Trophoblast cell (in vitro differentiated cells and primary cell): Measurements from ENCODE around the gene MEGF11.

Source experiments
- DNase-seq, 2 donors: peaks; one replicate each; pipeline ENCODE4 v3.0.0-alpha.2; 2016
- H2AFZ ChIP-seq: 2 replicates; pipeline ENCODE4 v1.6.1; 2013; ENCODE audit warnings: low read length, moderate library complexity, mild to moderate bottlenecking; ENCODE audit not compliant: insufficient read depth, poor library complexity
- H2AK5ac ChIP-seq: 2 replicates; pipeline ENCODE4 v1.6.1; 2013; ENCODE audit warnings: mild to moderate bottlenecking, low read length
- H2BK120ac ChIP-seq: 2 replicates; pipeline ENCODE4 v1.6.1; 2013; ENCODE audit warnings: low read length, mild to moderate bottlenecking, moderate library complexity; ENCODE audit not compliant: insufficient read depth, poor library complexity
- H2BK12ac ChIP-seq: 2 replicates; pipeline ENCODE4 v1.6.1; 2013; ENCODE audit warnings: mild to moderate bottlenecking, low read length, moderate library complexity
- H2BK5ac ChIP-seq: 2 replicates; pipeline ENCODE4 v1.6.1; 2013; ENCODE audit warnings: low read length, low read depth, moderate library complexity, mild to moderate bottlenecking; ENCODE audit not compliant: poor library complexity
- H3K14ac ChIP-seq: 2 replicates; pipeline ENCODE4 v1.6.1; 2013; ENCODE audit warnings: mild to moderate bottlenecking, low read length
- H3K18ac ChIP-seq: 2 replicates; pipeline ENCODE4 v1.6.1; 2013; ENCODE audit warnings: mild to moderate bottlenecking, low read length
- H3K23ac ChIP-seq: 2 replicates; pipeline ENCODE4 v1.6.1; 2013; ENCODE audit warnings: low read length
- H3K27ac ChIP-seq: 2 replicates; pipeline ENCODE4 v1.5.1; 2013; ENCODE audit warnings: low read depth, mild to moderate bottlenecking, inconsistent platforms, low read length, moderate library complexity
- H3K27me3 ChIP-seq: 2 replicates; pipeline ENCODE4 v1.6.1; 2013; ENCODE audit warnings: inconsistent platforms, mild to moderate bottlenecking, low read length, moderate library complexity; ENCODE audit not compliant: insufficient read depth
- H3K36me3 ChIP-seq, 2 experiments: 1 replicate in 1 of 2; 2 replicates in 1 of 2; pipeline ENCODE4 v1.6.1; 2013; ENCODE audit warnings: low read length in 2 of 2, mild to moderate bottlenecking in 2 of 2, moderate library complexity in 1 of 2; ENCODE audit not compliant: insufficient read depth in 2 of 2, control insufficient read depth in 1 of 2
- H3K4ac ChIP-seq: 2 replicates; pipeline ENCODE4 v1.6.1; 2013; ENCODE audit warnings: low read depth, mild to moderate bottlenecking, low read length, moderate library complexity
- H3K4me1 ChIP-seq, 2 experiments: 1 replicate in 1 of 2; 2 replicates in 1 of 2; pipeline ENCODE4 v1.6.1; 2013; ENCODE audit warnings: low read length in 2 of 2, mild to moderate bottlenecking in 2 of 2, moderate library complexity in 1 of 2; ENCODE audit not compliant: insufficient read depth in 2 of 2, control insufficient read depth in 1 of 2
- H3K4me2 ChIP-seq: 2 replicates; pipeline ENCODE4 v1.6.1; 2013; ENCODE audit warnings: inconsistent platforms, mild to moderate bottlenecking, low read length, moderate library complexity
- H3K4me3 ChIP-seq: 2 replicates; pipeline ENCODE4 v1.5.1; 2013; ENCODE audit warnings: mild to moderate bottlenecking, low read depth, low read length, inconsistent platforms
- H3K79me1 ChIP-seq: one replicate; pipeline ENCODE4 v1.6.1; 2013; ENCODE audit warnings: low read length
- H3K79me2 ChIP-seq: 2 replicates; pipeline ENCODE4 v1.6.1; 2013; ENCODE audit warnings: low read length, mild to moderate bottlenecking; ENCODE audit not compliant: control insufficient read depth, insufficient read depth, poor library complexity
- H3K9ac ChIP-seq: 2 replicates; pipeline ENCODE4 v1.6.1; 2013; ENCODE audit warnings: mild to moderate bottlenecking, low read length
- H3K9me3 ChIP-seq: 2 replicates; pipeline ENCODE4 v1.6.1; 2013; ENCODE audit warnings: low read depth, mild to moderate bottlenecking, control low read depth, inconsistent platforms, low read length; ENCODE audit not compliant: insufficient read depth
- H4K12ac ChIP-seq: 2 replicates; pipeline ENCODE4 v1.6.1; 2013; ENCODE audit warnings: low read depth, mild to moderate bottlenecking, low read length, moderate library complexity
- H4K8ac ChIP-seq: 2 replicates; pipeline ENCODE4 v1.6.1; 2013; ENCODE audit warnings: low read depth, mild to moderate bottlenecking, low read length, moderate library complexity
- H4K91ac ChIP-seq: one replicate; pipeline ENCODE4 v1.6.1; 2013; ENCODE audit warnings: low read depth, mild to moderate bottlenecking, low read length, moderate library complexity
- WGBS: extraction: QIAGEN DNeasy Blood & Tissue Kit; methylation state at CpG from one replicate; pipeline ENCODE4 v1.1.7; 2013; ENCODE audit warnings: missing lambda C conversion rate; ENCODE audit not compliant: insufficient read length, insufficient coverage; ENCODE audit errors: extremely low coverage; 5-methylcytosine and 5-hydroxymethylcytosine counted together

The MEGF11 gene

GRCh38 chr15:66152650-66153049 lies 100.9 kb downstream of the MEGF11 start:
- no peaks in the 10 kb centered on the region for H3K4me1 ChIP-seq
- H3K4me2 ChIP-seq: no peak overlapping the region
- H4K12ac ChIP-seq: no peak overlapping the region
- no CpG with 5 or more reads among the region's 10 CpGs for WGBS
- H2AFZ ChIP-seq: no peak overlapping the region
- DNase-seq: no peak
- H2BK5ac ChIP-seq: no peak overlapping the region
- H3K18ac ChIP-seq: no peak overlapping the region
- no peak overlapping the region for H3K4me3 ChIP-seq
- H3K79me2 ChIP-seq: no peaks in the 10 kb centered on the region
- no peak overlapping the region for H3K23ac ChIP-seq
- H3K27me3 ChIP-seq: no peaks in the 10 kb centered on the region
- H2AK5ac ChIP-seq: no peak overlapping the region
- H4K8ac ChIP-seq: no peak overlapping the region
- no peak overlapping the region for H3K4ac ChIP-seq
- H3K14ac ChIP-seq: no peak overlapping the region
- H3K36me3 ChIP-seq: no peaks in the 10 kb centered on the region
- no peaks in the 10 kb centered on the region for H3K9me3 ChIP-seq
- H3K27ac ChIP-seq: no peak overlapping the region
- no peak overlapping the region for H3K9ac ChIP-seq
- H3K79me1 ChIP-seq: no peaks in the 10 kb centered on the region
- no peak overlapping the region for H2BK120ac ChIP-seq
- H2BK12ac ChIP-seq: no peak overlapping the region
- no peak overlapping the region for H4K91ac ChIP-seq

DNA sequence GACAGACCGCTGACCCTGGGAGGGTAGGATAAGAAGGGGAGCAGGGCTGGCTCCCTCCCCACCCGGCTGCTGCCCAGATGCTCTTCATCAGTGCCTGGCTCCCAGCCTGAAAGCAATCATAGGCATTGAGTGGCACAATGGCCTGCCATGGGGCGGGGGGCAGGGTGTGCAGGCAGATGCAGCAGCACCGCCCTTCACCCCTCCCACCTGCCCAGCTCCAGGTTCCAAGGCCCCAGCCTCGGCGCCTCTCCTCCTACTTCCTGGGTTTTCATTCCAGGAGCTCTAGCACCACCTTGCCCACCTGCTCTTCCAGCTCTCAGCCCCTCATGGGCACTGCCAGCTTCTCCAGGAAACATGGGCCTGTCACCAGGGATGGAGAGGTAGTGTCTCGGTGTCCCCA lies 101.7 kb downstream of the MEGF11 start:
- Histone ChIP-seq H4K8ac (no peak overlapping the region), H3K4me2 (no peak overlapping the region), H4K12ac (no peak overlapping the region), H3K4me1 (no peaks in the 10 kb centered on the region), H3K14ac (no peak overlapping the region), H2AK5ac (no peak overlapping the region), H2BK12ac (no peak overlapping the region), H2AFZ (no peak overlapping the region), H3K4me3 (no peak overlapping the region), H2BK120ac (no peak overlapping the region), H3K9me3 (peaks cover 3% of the 10 kb centered on the region), H3K36me3 (no peaks in the 10 kb centered on the region), H3K79me1 (no peaks in the 10 kb centered on the region), H3K18ac (no peak overlapping the region), H3K27ac (no peak overlapping the region), H3K79me2 (no peaks in the 10 kb centered on the region), H3K27me3 (no peaks in the 10 kb centered on the region), H3K9ac (no peak overlapping the region), H2BK5ac (no peak overlapping the region), H3K23ac (no peak overlapping the region), H3K4ac (no peak overlapping the region), H4K91ac (no peak overlapping the region)
- no peak for DNase-seq
- WGBS: no CpG with 5 or more reads among the region's 7 CpGs

DNA sequence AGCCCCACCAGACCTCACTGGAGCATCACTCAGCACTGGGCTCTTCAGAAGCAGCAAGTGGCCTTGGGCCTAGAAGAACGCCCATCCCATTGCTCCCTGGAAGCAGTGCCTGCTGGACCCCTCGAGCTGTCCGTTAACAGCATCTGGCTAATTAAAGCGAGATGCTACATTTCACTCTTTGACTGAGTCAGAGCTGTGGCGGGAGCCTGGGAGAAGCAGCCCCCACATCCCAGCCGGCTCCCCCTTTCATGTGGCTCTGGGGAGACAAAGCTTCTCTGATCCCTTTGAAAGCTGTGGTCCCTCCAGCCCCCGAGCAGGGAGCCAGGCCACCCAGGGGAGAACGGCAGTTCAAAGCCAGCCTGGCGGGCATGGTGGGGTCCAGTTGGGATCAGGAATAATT lies 103.7 kb downstream of the MEGF11 start:
- Histone ChIP-seq H3K4me2 (no peak overlapping the region), H3K27me3 (no peaks in the 10 kb centered on the region), H3K9me3 (peaks cover 3% of the 10 kb centered on the region), H3K79me1 (no peaks in the 10 kb centered on the region), H3K27ac (no peak overlapping the region), H3K4ac (no peak overlapping the region), H3K79me2 (no peaks in the 10 kb centered on the region), H3K14ac (no peak overlapping the region), H3K4me3 (no peak overlapping the region), H2BK5ac (no peak overlapping the region), H2BK12ac (no peak overlapping the region), H2AK5ac (no peak overlapping the region), H3K4me1 (no peaks in the 10 kb centered on the region), H3K36me3 (no peaks in the 10 kb centered on the region), H4K91ac (no peak overlapping the region), H4K8ac (no peak overlapping the region), H2AFZ (no peak overlapping the region), H3K9ac (no peak overlapping the region), H3K23ac (no peak overlapping the region), H3K18ac (no peak overlapping the region), H4K12ac (no peak overlapping the region), H2BK120ac (no peak overlapping the region)
- no CpG with 5 or more reads among the region's 9 CpGs for WGBS
- DNase-seq: no peak

DNA sequence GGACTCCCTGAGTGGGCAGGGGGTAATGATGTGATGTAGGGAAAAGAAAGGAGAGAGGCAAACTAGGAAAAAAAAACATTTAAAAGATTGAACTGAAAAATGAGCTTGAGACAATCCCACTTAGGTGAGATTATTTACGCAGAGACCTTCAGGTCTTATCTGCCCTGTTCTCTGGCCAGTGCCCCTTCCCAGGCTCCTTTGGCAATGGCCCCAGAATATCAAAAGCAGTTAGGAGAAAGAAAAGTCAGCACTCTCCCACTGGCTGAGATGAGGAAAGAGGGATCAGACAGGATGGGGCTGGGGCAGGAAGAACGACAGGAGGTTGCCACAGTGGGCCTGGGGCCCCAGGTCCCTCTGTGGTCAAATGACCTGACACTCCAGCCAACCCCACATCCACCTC lies 105.4 kb downstream of the MEGF11 start:
- H3K14ac ChIP-seq: no peak overlapping the region
- H3K36me3 ChIP-seq: no peaks in the 10 kb centered on the region
- peaks cover 3% of the 10 kb centered on the region for H3K9me3 ChIP-seq
- H3K4me1 ChIP-seq: no peaks in the 10 kb centered on the region
- H3K4me3 ChIP-seq: no peak overlapping the region
- H2BK5ac ChIP-seq: no peak overlapping the region
- no peak overlapping the region for H2BK120ac ChIP-seq
- no peak overlapping the region for H3K18ac ChIP-seq
- H3K9ac ChIP-seq: no peak overlapping the region
- H3K27me3 ChIP-seq: no peaks in the 10 kb centered on the region
- no peak overlapping the region for H3K27ac ChIP-seq
- H3K79me1 ChIP-seq: no peaks in the 10 kb centered on the region
- no peak for DNase-seq
- no peak overlapping the region for H2AFZ ChIP-seq
- no peak overlapping the region for H4K12ac ChIP-seq
- no peak overlapping the region for H2AK5ac ChIP-seq
- H3K79me2 ChIP-seq: no peaks in the 10 kb centered on the region
- H4K91ac ChIP-seq: no peak overlapping the region
- H3K23ac ChIP-seq: no peak overlapping the region
- WGBS: no CpG with 5 or more reads among the region's 2 CpGs
- no peak overlapping the region for H2BK12ac ChIP-seq
- H4K8ac ChIP-seq: no peak overlapping the region
- H3K4me2 ChIP-seq: no peak overlapping the region
- no peak overlapping the region for H3K4ac ChIP-seq
